Karpas-422 (cell line): Measurements from ENCODE around the gene MAN1A1. TPM values are rescaled to one million over a fixed set of nuclear protein-coding genes. Genes with fewer than 3 reads are reported as not detected.
A peak's percentile ranks its signal among the peaks of the same experiment; 100 is the strongest.

Experiments
- DNase-seq: peaks from one replicate; pipeline ENCODE4 v3.0.0-alpha.2; 2015
- H2AFZ ChIP-seq: fragments of 200-600 bp; sonication (generic); 2 replicates; pipeline ENCODE4 v1.6.1; 2014; ENCODE audit warnings: antibody characterized with exemption, low read length, mixed read lengths
- H3K27ac ChIP-seq: fragments of 200-600 bp; sonication (generic); 2 replicates; pipeline ENCODE4 v1.5.1; 2014; ENCODE audit warnings: mild to moderate bottlenecking, low read length, moderate library complexity
- H3K27me3 ChIP-seq: fragments of 200-600 bp; sonication (generic); 2 replicates; pipeline ENCODE4 v1.6.1; 2014; ENCODE audit warnings: low read length, mixed read lengths
- H3K36me3 ChIP-seq: fragments of 200-600 bp; sonication (generic); 2 replicates; pipeline ENCODE4 v1.6.1; 2014; ENCODE audit warnings: low read length, mixed read lengths; ENCODE audit not compliant: insufficient read depth
- H3K4me1 ChIP-seq: fragments of 200-600 bp; sonication (generic); 2 replicates; pipeline ENCODE4 v1.6.1; 2014; ENCODE audit warnings: mild to moderate bottlenecking, low read length, mixed read lengths
- H3K4me2 ChIP-seq: fragments of 200-600 bp; sonication (generic); 2 replicates; pipeline ENCODE4 v1.6.1; 2014; ENCODE audit warnings: low read length, low read depth, mild to moderate bottlenecking; ENCODE audit not compliant: poor library complexity, severe bottlenecking
- H3K4me3 ChIP-seq: fragments of 200-600 bp; sonication (generic); 2 replicates; pipeline ENCODE4 v1.5.1; 2014; ENCODE audit warnings: mild to moderate bottlenecking, antibody characterized with exemption, low read length, mixed read lengths
- H3K79me2 ChIP-seq: fragments of 200-600 bp; sonication (generic); 2 replicates; pipeline ENCODE4 v1.6.1; 2014; ENCODE audit warnings: mild to moderate bottlenecking, low read length, mixed read lengths
- H3K9ac ChIP-seq: fragments of 200-600 bp; sonication (generic); 2 replicates; pipeline ENCODE4 v1.6.0; 2014; ENCODE audit warnings: low read length
- H3K9me2 ChIP-seq: fragments of 200-600 bp; sonication (generic), shearing (Covaris generic); replicated peaks from 2 replicates; pipeline ENCODE4 v1.6.0; 2014; ENCODE audit warnings: mild to moderate bottlenecking, low read length, moderate library complexity; ENCODE audit not compliant: insufficient read depth
- H3K9me3 ChIP-seq: fragments of 300-700, 200-600 bp; sonication (generic); 2 replicates; pipeline ENCODE4 v1.6.1; 2014; ENCODE audit warnings: low read length, mixed read lengths
- H4K20me1 ChIP-seq: fragments of 200-600 bp; sonication (generic); 2 replicates; pipeline ENCODE4 v1.6.1; 2014; ENCODE audit warnings: mild to moderate bottlenecking, antibody characterized with exemption, low read length, low read depth; ENCODE audit not compliant: insufficient read depth
- total RNA-seq: library from RNA; depleted of rRNA; stranded (reverse); fragments of >200 nt; shearing (Covaris generic); gene quantifications from 2 replicates; pipeline ENCODE4 v1.2.3, GENCODE V29; 2014; ENCODE audit warnings: low replicate concordance

The MAN1A1 gene
- total RNA-seq, 1 experiment from 2014 or later: 0.48 TPM

DNA sequence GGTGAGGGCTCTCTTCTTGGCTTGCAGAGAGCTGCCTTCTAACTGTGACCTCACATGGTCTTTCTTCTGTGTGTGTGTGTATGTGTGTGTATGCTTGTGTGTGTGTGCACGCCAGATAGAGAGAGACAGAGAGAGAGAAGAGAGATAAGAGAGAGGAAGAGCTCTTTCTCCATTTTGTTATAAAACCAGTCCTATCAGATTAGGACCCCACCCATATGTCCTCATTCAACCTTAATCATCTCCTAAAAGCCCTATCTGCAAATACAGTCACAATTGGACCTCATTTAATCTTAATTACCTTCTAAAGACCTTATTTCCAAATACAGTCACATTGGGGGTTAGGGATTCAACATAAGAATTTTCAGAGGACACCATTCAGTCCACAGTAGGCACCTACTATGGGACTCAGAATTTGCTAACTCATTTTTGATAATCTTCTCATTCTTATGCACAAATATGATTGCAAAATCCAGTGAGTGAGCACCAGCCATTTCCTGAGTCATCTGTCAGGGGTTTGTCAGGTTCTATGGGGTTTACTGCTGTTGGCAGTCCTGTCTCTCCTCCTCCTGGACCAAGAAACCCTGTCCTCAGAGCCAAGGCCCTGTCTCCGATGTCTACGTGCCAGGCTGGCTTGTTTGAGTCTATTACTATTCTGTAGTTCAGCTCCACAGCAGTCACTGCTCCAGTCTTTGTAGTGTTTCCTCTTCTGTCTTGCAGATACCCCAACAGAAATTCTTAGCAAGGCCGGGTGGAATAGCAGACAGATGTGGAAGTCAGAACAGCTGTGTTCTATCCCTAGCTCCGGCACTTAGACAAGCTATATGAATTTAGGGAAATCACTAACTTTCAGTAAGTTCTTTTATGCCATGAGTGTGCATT is 212.1 kb downstream of the MAN1A1 start:
- Histone ChIP-seq H4K20me1 (no peaks in the 10 kb centered on the region), H3K27me3 (no peaks in the 10 kb centered on the region), H3K4me1 (no peaks in the 10 kb centered on the region), H3K27ac (no peak overlapping the region), H3K9ac (no peak overlapping the region), H3K4me3 (no peak overlapping the region), H3K4me2 (no peak overlapping the region), H3K9me2 (no peaks in the 10 kb centered on the region), H3K79me2 (no peaks in the 10 kb centered on the region), H2AFZ (no peak overlapping the region), H3K36me3 (no peaks in the 10 kb centered on the region), H3K9me3 (no peaks in the 10 kb centered on the region)
- no peak for DNase-seq

DNA sequence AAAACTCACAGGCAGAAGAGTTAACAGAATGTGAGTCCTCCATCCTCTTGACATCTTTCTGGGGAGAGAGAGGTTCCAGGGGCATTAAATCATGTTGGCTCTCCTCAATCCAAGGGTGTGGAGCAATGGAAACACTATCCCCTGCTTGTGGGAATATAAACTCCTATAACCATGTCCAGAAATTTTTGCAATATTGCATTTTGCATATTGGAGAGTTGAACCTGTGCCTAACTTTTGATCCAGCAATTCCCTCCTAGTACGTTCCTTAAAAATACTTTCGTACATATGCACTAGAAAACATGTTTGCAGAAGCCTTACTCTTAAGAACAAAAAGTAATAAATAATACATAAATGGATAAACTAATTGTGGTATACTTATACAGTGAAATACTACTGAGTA is 214.8 kb downstream of the MAN1A1 start:
- no peaks in the 10 kb centered on the region for H3K9me2 ChIP-seq
- H4K20me1 ChIP-seq: no peaks in the 10 kb centered on the region
- no peaks in the 10 kb centered on the region for H3K36me3 ChIP-seq
- no peaks in the 10 kb centered on the region for H3K79me2 ChIP-seq
- no peaks in the 10 kb centered on the region for H3K27me3 ChIP-seq
- H3K9me3 ChIP-seq: no peaks in the 10 kb centered on the region
- no peaks in the 10 kb centered on the region for H3K4me1 ChIP-seq
- no peak overlapping the region for H3K4me3 ChIP-seq
- no peak overlapping the region for H3K9ac ChIP-seq
- H3K27ac ChIP-seq: no peak overlapping the region
- no peak for DNase-seq
- no peak overlapping the region for H3K4me2 ChIP-seq
- H2AFZ ChIP-seq: no peak overlapping the region

DNA sequence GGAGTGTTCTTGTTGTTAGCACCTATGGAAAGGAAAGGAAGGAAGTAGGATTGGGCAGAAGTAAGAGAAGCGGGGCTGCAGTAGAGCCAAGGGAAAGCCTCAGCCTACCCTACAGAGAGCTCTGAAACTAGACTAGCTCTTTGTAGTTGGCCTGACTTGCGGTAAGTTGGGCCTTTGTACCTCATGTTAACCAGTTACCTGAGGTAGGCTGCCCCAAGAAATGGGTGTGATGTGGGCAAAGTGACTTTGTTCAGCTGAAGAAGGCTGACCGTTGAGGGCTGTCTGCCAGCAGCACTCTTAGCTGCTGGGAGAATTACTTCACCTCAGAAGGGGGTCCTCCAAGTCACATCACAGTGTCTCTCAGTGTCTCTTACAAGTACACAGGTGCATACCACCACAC is 216.2 kb downstream of the MAN1A1 start:
- Histone ChIP-seq H3K9me2 (no peaks in the 10 kb centered on the region), H3K9ac (no peak overlapping the region), H3K79me2 (no peaks in the 10 kb centered on the region), H3K4me3 (no peak overlapping the region), H3K27me3 (no peaks in the 10 kb centered on the region), H2AFZ (no peak overlapping the region), H3K4me2 (no peak overlapping the region), H3K36me3 (no peaks in the 10 kb centered on the region), H4K20me1 (no peaks in the 10 kb centered on the region), H3K4me1 (no peaks in the 10 kb centered on the region), H3K27ac (no peak overlapping the region), H3K9me3 (no peaks in the 10 kb centered on the region)
- no peak for DNase-seq

DNA sequence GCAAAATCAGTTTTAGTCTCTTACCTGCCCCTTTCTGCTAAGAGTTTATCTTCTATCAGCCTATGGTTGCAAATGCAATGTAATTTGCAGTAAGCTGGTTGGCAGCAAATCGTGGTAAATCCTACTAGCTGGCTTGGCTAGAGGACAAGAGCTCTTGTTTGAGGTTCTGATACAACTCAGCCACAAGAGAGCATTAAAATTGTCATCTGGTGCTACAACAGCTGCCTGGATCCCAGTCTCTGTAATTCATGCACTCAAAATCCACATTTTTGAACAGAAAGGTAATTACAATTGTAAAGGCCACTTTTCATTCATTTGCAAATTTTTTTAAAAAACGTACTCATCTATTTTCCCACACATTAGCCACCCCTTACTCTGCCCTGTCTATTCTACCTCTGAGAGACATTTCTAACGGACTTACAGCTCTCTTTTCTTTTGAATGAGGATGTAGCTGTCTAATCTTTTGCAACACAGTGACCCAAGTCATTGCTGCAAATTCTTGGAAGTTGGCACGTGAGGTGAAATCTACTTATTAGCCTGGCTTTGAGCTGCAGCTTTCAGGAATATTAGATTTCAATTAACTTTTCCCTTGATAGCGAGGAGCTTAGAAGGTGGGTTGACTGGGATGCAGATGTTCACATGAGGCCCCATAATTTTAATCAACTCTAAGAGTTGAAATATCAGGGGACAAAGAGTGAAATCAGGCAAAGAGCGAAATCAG is 217.1 kb downstream of the MAN1A1 start:
- no peaks in the 10 kb centered on the region for H3K79me2 ChIP-seq
- DNase-seq: no peak
- H3K4me3 ChIP-seq: no peak overlapping the region
- no peaks in the 10 kb centered on the region for H3K9me3 ChIP-seq
- H3K36me3 ChIP-seq: no peaks in the 10 kb centered on the region
- no peaks in the 10 kb centered on the region for H3K27me3 ChIP-seq
- no peaks in the 10 kb centered on the region for H4K20me1 ChIP-seq
- H3K9ac ChIP-seq: no peak overlapping the region
- no peak overlapping the region for H3K27ac ChIP-seq
- no peak overlapping the region for H2AFZ ChIP-seq
- no peak overlapping the region for H3K4me2 ChIP-seq
- no peaks in the 10 kb centered on the region for H3K9me2 ChIP-seq
- H3K4me1 ChIP-seq: no peaks in the 10 kb centered on the region

DNA sequence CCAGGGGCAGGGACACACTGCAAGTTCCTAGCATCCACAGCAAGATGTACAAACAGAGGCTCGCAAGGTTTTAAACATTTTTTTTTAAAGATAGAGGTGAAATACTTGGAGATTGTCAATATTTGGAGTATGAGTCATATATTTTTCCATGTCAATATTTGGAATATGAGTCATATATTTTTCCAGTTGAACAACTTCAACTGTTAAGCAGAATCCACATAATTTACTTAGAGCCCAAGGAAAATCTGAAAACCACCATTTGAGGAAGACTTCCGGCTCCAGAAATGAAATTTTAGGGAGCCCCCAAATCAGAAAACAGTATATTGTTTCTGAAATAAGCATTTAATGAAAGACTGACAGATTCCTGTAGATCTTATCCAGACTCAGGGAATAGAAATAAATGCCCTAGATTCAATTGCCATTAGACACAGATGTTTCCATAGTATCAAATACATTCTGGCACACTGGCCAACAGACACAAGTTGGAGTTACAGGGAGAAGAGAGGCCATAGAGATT is 219.5 kb downstream of the MAN1A1 start:
- Histone ChIP-seq H3K79me2 (no peaks in the 10 kb centered on the region), H3K4me1 (no peaks in the 10 kb centered on the region), H3K9ac (no peak overlapping the region), H4K20me1 (no peaks in the 10 kb centered on the region), H3K36me3 (no peaks in the 10 kb centered on the region), H3K27ac (no peak overlapping the region), H3K27me3 (no peaks in the 10 kb centered on the region), H3K4me3 (no peak overlapping the region), H3K9me2 (no peaks in the 10 kb centered on the region), H2AFZ (no peak overlapping the region), H3K9me3 (no peaks in the 10 kb centered on the region), H3K4me2 (no peak overlapping the region)
- DNase-seq: no peak

DNA sequence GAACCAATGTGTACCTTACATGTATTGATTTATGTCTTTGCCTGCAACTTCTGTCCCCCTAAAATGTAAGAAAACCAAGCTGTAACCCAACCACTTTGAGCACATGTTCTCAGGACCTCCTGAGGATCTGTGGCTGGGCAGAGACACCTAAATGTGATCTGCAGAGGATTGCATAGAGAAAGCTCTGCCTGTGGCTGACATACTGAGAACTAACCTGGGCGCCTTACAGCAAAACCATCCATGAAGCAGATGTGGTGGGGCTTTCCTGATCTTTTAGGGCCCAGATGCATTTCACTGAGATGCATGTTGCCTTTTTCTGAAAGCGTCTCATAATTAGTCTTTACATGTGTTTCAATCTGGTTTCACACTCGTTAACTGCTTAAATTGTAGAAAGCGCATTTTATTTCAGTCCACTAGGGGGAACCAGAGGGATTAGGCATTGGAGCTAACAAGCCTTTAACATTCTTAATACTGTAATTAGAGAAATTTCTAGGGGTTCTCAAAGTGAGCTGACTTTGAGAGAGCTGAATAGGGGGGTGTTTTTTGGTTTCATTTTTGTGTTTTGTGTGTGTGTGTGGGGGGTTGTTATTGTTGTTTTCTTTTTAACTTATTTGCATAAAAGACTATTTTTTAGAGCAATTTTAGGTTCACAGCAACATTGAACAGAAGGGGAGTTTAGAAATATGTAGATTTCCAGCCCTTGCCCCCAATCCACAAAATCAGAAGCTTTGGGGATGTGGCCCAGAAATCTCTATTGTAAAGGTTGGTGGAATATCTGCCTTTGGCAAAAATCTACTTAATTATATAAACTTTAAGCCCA is 220.2 kb downstream of the MAN1A1 start:
- Histone ChIP-seq H2AFZ (no peak overlapping the region), H3K9ac (no peak overlapping the region), H3K79me2 (no peaks in the 10 kb centered on the region), H3K4me2 (no peak overlapping the region), H4K20me1 (no peaks in the 10 kb centered on the region), H3K9me3 (no peaks in the 10 kb centered on the region), H3K36me3 (no peaks in the 10 kb centered on the region), H3K27me3 (no peaks in the 10 kb centered on the region), H3K4me3 (no peak overlapping the region), H3K27ac (no peak overlapping the region), H3K9me2 (no peaks in the 10 kb centered on the region), H3K4me1 (no peaks in the 10 kb centered on the region)
- peak; percentile 89 for DNase-seq

DNA sequence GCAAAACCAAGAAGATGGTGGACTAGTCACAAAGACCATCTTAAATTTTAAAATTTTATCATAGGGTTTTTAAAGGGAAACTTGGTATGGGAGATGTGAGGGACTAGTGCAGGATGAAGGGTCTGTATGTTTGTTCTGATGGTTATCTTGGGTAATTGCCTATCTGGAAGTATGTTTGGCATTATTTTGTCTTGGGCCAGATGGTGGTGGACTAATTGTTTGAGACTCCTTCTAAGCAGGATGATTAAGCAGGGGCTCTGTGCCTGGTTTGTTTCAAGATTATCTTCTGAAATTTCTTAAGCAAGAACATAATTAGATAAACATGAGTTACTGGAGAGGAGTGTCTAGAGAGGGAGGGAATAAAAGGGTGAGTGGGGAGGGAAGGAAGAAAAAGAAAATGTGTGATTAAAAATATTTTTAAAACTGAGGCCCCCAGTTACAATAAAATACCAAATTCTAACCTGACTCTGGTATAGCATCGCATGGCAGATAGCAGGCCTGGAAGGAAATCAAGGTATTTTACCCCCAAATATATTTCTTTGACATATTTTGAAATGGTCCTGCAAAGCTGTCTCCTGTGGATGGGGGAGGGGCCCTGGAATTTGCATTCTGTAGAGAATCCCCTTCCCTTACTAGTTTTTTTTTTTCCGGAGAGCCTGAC is 221.2 kb downstream of the MAN1A1 start:
- Histone ChIP-seq H2AFZ (no peak overlapping the region), H3K9ac (no peak overlapping the region), H3K27me3 (no peaks in the 10 kb centered on the region), H4K20me1 (no peaks in the 10 kb centered on the region), H3K4me2 (no peak overlapping the region), H3K4me1 (no peaks in the 10 kb centered on the region), H3K36me3 (no peaks in the 10 kb centered on the region), H3K79me2 (no peaks in the 10 kb centered on the region), H3K9me3 (no peaks in the 10 kb centered on the region), H3K27ac (no peak overlapping the region), H3K9me2 (no peaks in the 10 kb centered on the region), H3K4me3 (no peak overlapping the region)
- DNase-seq: no peak
